ENCODE results near the gene SPSB4.

DNA sequence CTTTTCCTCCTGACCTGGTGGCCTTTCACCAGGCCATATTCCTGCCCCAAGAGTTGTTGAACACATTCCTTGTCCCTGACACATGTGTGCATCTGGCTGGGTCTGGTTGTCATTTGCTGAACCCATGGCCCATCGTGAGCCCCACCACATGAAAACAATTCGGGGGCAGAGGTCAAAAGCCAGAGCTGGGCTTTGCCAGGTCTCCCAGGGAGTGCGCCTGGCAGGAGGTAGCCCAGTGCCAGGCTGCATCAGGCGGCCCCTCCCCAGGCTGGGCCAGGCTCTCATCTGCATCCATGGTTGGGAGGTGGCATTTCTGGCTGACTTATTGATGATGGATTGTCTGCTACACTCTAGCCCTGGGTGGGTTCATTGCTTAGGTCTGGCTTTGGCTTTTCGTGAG lies 30.9 kb downstream of the SPSB4 start:
- TF ChIP-seq CTCF (conservative IDR thresholded peaks at IDR 0.05 in 1 of 2, IDR thresholded peaks at IDR 0.05 in 1 of 2; ENCODE audit: low read depth in 1 of 2, low read length in 2 of 2) = no peak
- TF ChIP-seq EZH2 (IDR thresholded peaks at IDR 0.05; ENCODE audit: low read length, missing control alignments) = no peak
